Activated T-helper 2 cell treated with anti-CD3 and anti-CD28 coated beads, Interferon-gamma antibody, Interleukin-2, Interleukin-4, amounts not matched to agents 10 μg/mL and 5 μg/mL and 100 μg/mL, durations not matched to agents 14 hours and 24 hours and 36 hours (primary cell): ENCODE data around the gene SALL1. TPM values are rescaled to one million over a fixed set of nuclear protein-coding genes. Genes with fewer than 3 reads are reported as not detected.

Source experiments
- DNase-seq: peaks from one replicate; pipeline ENCODE4 v3.0.0; 2021; ENCODE audit warnings: low spot score
- H3K27ac Mint-ChIP-seq: one replicate; pipeline ENCODE4 v1.8.0; 2021; ENCODE audit warnings: mixed read lengths
- H3K27me3 Mint-ChIP-seq: one replicate; pipeline ENCODE4 v1.8.0; 2021; ENCODE audit warnings: low read depth, mixed read lengths
- H3K36me3 Mint-ChIP-seq: one replicate; pipeline ENCODE4 v1.8.0; 2021; ENCODE audit warnings: low read depth, mixed read lengths
- H3K4me1 Mint-ChIP-seq: one replicate; pipeline ENCODE4 v1.8.0; 2021; ENCODE audit warnings: low read depth, mixed read lengths
- H3K4me3 Mint-ChIP-seq: one replicate; pipeline ENCODE4 v1.8.0; 2021; ENCODE audit warnings: low read depth, mild to moderate bottlenecking, moderate library complexity, mixed read lengths
- H3K9me3 Mint-ChIP-seq: one replicate; pipeline ENCODE4 v1.8.0; 2021; ENCODE audit warnings: mixed read lengths
- intact Hi-C: fragments of 100-400 bp; cut with micrococcal nuclease; formaldehyde crosslinking; loops from one replicate; pipeline ENCODE4 v1.15.1; 2023
- total RNA-seq: library from RNA; stranded (reverse); gene quantifications from 2 replicates; pipeline ENCODE4 v1.2.3, GENCODE V29; 2022

The SALL1 gene
- total RNA-seq, 1 donor from 2014 or later, result not detected

GRCh38 chr16:51146256-51146924, 4.7 kb downstream of the SALL1 start:
- Mint-ChIP-seq H3K4me1 (no peaks in the 10 kb centered on the region), H3K27ac (no peak overlapping the region), H3K9me3 (no peaks in the 10 kb centered on the region), H3K27me3 (peaks cover 48% of the 10 kb centered on the region), H3K4me3 (no peak overlapping the region), H3K36me3 (no peaks in the 10 kb centered on the region)
- intact Hi-C loops, result no loop called here
- no peak for DNase-seq

- H3K4me3 Mint-ChIP-seq, result no peak overlapping the region
- H3K36me3 Mint-ChIP-seq, result no peaks in the 10 kb centered on the region
- H3K4me1 Mint-ChIP-seq, result no peaks in the 10 kb centered on the region
- no peak for DNase-seq
- no peak overlapping the region for H3K27ac Mint-ChIP-seq
- intact Hi-C loops, result no loop called here
- peaks cover 37% of the 10 kb centered on the region for H3K27me3 Mint-ChIP-seq
- H3K9me3 Mint-ChIP-seq, result no peaks in the 10 kb centered on the region
Observed at GRCh38 chr16:51144203-51144602, 6.9 kb downstream of the SALL1 start.

GRCh38 chr16:51143196-51143977, 7.7 kb downstream of the SALL1 start:
- no peak overlapping the region for H3K4me3 Mint-ChIP-seq
- DNase-seq, result no peak
- H3K4me1 Mint-ChIP-seq, result no peaks in the 10 kb centered on the region
- peaks cover 29% of the 10 kb centered on the region for H3K27me3 Mint-ChIP-seq
- H3K36me3 Mint-ChIP-seq, result no peaks in the 10 kb centered on the region
- no peaks in the 10 kb centered on the region for H3K9me3 Mint-ChIP-seq
- intact Hi-C loops, result no loop called here
- no peak overlapping the region for H3K27ac Mint-ChIP-seq

GRCh38 chr16:51141541-51141940, 9.5 kb downstream of the SALL1 start:
- Mint-ChIP-seq H3K36me3 (no peaks in the 10 kb centered on the region), H3K27ac (no peak overlapping the region), H3K9me3 (no peaks in the 10 kb centered on the region), H3K4me1 (no peaks in the 10 kb centered on the region), H3K27me3 (peaks cover 15% of the 10 kb centered on the region), H3K4me3 (no peak overlapping the region)
- DNase-seq, result no peak
- intact Hi-C loops, result no loop called here

- Mint-ChIP-seq H3K9me3 (no peaks in the 10 kb centered on the region), H3K4me3 (no peak overlapping the region), H3K27me3 (peaks cover 12% of the 10 kb centered on the region), H3K27ac (no peak overlapping the region), H3K36me3 (no peaks in the 10 kb centered on the region), H3K4me1 (no peaks in the 10 kb centered on the region)
- DNase-seq, result no peak
- intact Hi-C loops, result no loop called here
Observed at GRCh38 chr16:51141106-51141505, 10.0 kb downstream of the SALL1 start.

GRCh38 chr16:51140112-51140511, 11.0 kb downstream of the SALL1 start:
- Mint-ChIP-seq H3K27ac (no peak overlapping the region), H3K27me3 (peaks cover 14% of the 10 kb centered on the region), H3K4me1 (no peaks in the 10 kb centered on the region), H3K9me3 (no peaks in the 10 kb centered on the region), H3K4me3 (no peak overlapping the region), H3K36me3 (no peaks in the 10 kb centered on the region)
- intact Hi-C loops, result no loop called here
- no peak for DNase-seq

- DNase-seq, result no peak
- Mint-ChIP-seq H3K9me3 (no peaks in the 10 kb centered on the region), H3K27ac (no peak overlapping the region), H3K4me3 (no peak overlapping the region), H3K4me1 (no peaks in the 10 kb centered on the region), H3K36me3 (no peaks in the 10 kb centered on the region), H3K27me3 (peaks cover 14% of the 10 kb centered on the region)
- intact Hi-C loops, result no loop called here
Observed at GRCh38 chr16:51139568-51139967, 11.5 kb downstream of the SALL1 start.

GRCh38 chr16:51138178-51138577, 12.9 kb downstream of the SALL1 start:
- Mint-ChIP-seq H3K27ac (no peak overlapping the region), H3K9me3 (no peaks in the 10 kb centered on the region), H3K4me1 (no peaks in the 10 kb centered on the region), H3K36me3 (no peaks in the 10 kb centered on the region), H3K27me3 (peaks cover 23% of the 10 kb centered on the region), H3K4me3 (no peak overlapping the region)
- intact Hi-C loops, result no loop called here
- no peak for DNase-seq

GRCh38 chr16:51137097-51137496, 14.0 kb downstream of the SALL1 start:
- H3K4me3 Mint-ChIP-seq, result no peak overlapping the region
- DNase-seq, result no peak
- no peaks in the 10 kb centered on the region for H3K4me1 Mint-ChIP-seq
- H3K27ac Mint-ChIP-seq, result no peak overlapping the region
- intact Hi-C loops, result no loop called here
- H3K36me3 Mint-ChIP-seq, result no peaks in the 10 kb centered on the region
- peaks cover 26% of the 10 kb centered on the region for H3K27me3 Mint-ChIP-seq
- H3K9me3 Mint-ChIP-seq, result no peaks in the 10 kb centered on the region

GRCh38 chr16:51134876-51135275, 16.2 kb downstream of the SALL1 start:
- no peaks in the 10 kb centered on the region for H3K36me3 Mint-ChIP-seq
- no peaks in the 10 kb centered on the region for H3K4me1 Mint-ChIP-seq
- intact Hi-C loops, result no loop called here
- H3K27ac Mint-ChIP-seq, result no peak overlapping the region
- no peak overlapping the region for H3K4me3 Mint-ChIP-seq
- no peak for DNase-seq
- H3K9me3 Mint-ChIP-seq, result no peaks in the 10 kb centered on the region
- H3K27me3 Mint-ChIP-seq, result peaks cover 26% of the 10 kb centered on the region

GRCh38 chr16:51134269-51134812, 16.7 kb downstream of the SALL1 start:
- Mint-ChIP-seq H3K27me3 (peaks cover 26% of the 10 kb centered on the region), H3K27ac (no peak overlapping the region), H3K9me3 (no peaks in the 10 kb centered on the region), H3K36me3 (no peaks in the 10 kb centered on the region), H3K4me3 (no peak overlapping the region), H3K4me1 (no peaks in the 10 kb centered on the region)
- intact Hi-C loops, result no loop called here
- no peak for DNase-seq

GRCh38 chr16:51133688-51134087, 17.4 kb downstream of the SALL1 start:
- H3K36me3 Mint-ChIP-seq, result no peaks in the 10 kb centered on the region
- H3K4me3 Mint-ChIP-seq, result no peak overlapping the region
- no peak overlapping the region for H3K27ac Mint-ChIP-seq
- peaks cover 26% of the 10 kb centered on the region for H3K27me3 Mint-ChIP-seq
- intact Hi-C loops, result no loop called here
- no peaks in the 10 kb centered on the region for H3K4me1 Mint-ChIP-seq
- no peaks in the 10 kb centered on the region for H3K9me3 Mint-ChIP-seq
- no peak for DNase-seq

GRCh38 chr16:51133183-51133582, 17.9 kb downstream of the SALL1 start:
- no peak overlapping the region for H3K27ac Mint-ChIP-seq
- no peaks in the 10 kb centered on the region for H3K9me3 Mint-ChIP-seq
- H3K4me1 Mint-ChIP-seq, result no peaks in the 10 kb centered on the region
- intact Hi-C loops, result no loop called here
- no peaks in the 10 kb centered on the region for H3K36me3 Mint-ChIP-seq
- H3K4me3 Mint-ChIP-seq, result no peak overlapping the region
- DNase-seq, result no peak
- peaks cover 26% of the 10 kb centered on the region for H3K27me3 Mint-ChIP-seq
